Progenitor cell of endocrine pancreas (in vitro differentiated cells): ENCODE results near the gene OPALIN. TPM values are rescaled to one million over a fixed set of nuclear protein-coding genes. Genes with fewer than 3 reads are reported as not detected.

ENCODE experiments used
- DNase-seq: peaks from one replicate; pipeline ENCODE4 v3.0.0; 2021; ENCODE audit warnings: low spot score; ENCODE audit not compliant: unreplicated experiment
- H3K27ac Mint-ChIP-seq: 2 replicates; pipeline ENCODE4 v1.8.0; 2021; ENCODE audit warnings: mild to moderate bottlenecking, moderate library complexity, mixed read lengths
- H3K27me3 Mint-ChIP-seq: 2 replicates; pipeline ENCODE4 v1.8.0; 2021; ENCODE audit warnings: mixed read lengths
- H3K36me3 Mint-ChIP-seq: 2 replicates; pipeline ENCODE4 v1.8.0; 2022; ENCODE audit warnings: mixed read lengths; ENCODE audit not compliant: insufficient read depth
- H3K4me1 Mint-ChIP-seq: 2 replicates; pipeline ENCODE4 v1.8.0; 2021; ENCODE audit warnings: low read depth, mixed read lengths
- H3K4me3 Mint-ChIP-seq: 2 replicates; pipeline ENCODE4 v1.8.0; 2021; ENCODE audit warnings: low read depth, mild to moderate bottlenecking, moderate library complexity, mixed read lengths
- H3K9me3 Mint-ChIP-seq: 2 replicates; pipeline ENCODE4 v1.8.0; 2021; ENCODE audit warnings: low read depth, mixed read lengths
- CTCF ChIP-seq: fragments of 200-600 bp; sonication (generic); IDR thresholded peaks from one replicate; pipeline ENCODE4 v1.5.0; 2021; ENCODE audit warnings: antibody characterized with exemption, mild to moderate bottlenecking; ENCODE audit not compliant: unreplicated experiment
- total RNA-seq: library from RNA; stranded (reverse); gene quantifications from 2 replicates; pipeline ENCODE4 v1.2.1, GENCODE V29; 2021

Gene OPALIN
- total RNA-seq, 1 donor from 2014 or later: not detected

DNA sequence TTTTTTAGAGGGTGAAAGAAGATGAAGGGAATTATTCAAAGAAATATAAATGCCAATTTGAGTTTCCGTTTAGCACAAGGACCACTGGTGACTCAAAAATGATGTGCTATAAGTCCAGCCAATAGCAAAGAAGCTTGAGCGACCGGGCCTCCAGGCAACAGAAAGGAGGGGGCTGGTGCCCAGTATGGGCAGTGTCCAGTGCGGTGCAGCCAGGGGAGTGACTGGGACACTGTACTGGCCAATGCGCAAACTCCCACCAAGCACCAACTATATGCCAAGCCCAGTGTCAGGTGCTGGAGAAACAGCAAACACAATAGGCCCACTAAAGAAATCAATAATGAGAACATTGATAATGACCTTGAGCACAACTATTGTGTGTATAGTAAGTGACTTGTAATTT lies 10.2 kb upstream of the OPALIN start:
- TF ChIP-seq CTCF: no peak
- H3K9me3 Mint-ChIP-seq: no peaks in the 10 kb centered on the region

DNA sequence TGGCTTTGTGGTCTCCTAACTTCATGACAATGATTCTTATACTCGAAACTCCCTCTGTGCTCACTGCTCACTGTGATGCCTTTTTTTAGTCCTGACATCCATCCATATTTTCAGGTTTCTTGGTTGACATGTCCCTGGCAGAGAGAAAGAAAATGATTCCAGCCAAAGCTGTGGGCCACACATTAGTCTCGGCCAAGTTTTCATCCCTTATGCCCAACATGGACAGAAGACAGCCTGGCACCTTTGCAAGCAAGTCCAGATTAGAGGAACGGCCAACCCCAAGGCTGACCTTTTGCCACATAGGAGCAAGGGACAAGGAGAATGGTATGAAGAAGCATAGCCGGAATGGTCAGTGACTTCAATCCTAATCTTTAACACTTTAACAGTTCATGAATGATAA lies 8.7 kb upstream of the OPALIN start:
- no peak for DNase-seq
- no peak for TF ChIP-seq CTCF

More for the DNA sequence above, 10.2 kb upstream of the OPALIN start:
- no peak for DNase-seq
- H3K27me3 Mint-ChIP-seq: peaks cover 15% of the 10 kb centered on the region
- no peaks in the 10 kb centered on the region for H3K36me3 Mint-ChIP-seq
- no peak overlapping the region for H3K27ac Mint-ChIP-seq
- H3K4me3 Mint-ChIP-seq: no peak overlapping the region
- H3K4me1 Mint-ChIP-seq: peaks cover 14% of the 10 kb centered on the region

GRCh38 chr10:96366508-96366907 lies 7.7 kb upstream of the OPALIN start:
- no peak overlapping the region for H3K27ac Mint-ChIP-seq
- H3K9me3 Mint-ChIP-seq: no peaks in the 10 kb centered on the region
- H3K27me3 Mint-ChIP-seq: no peaks in the 10 kb centered on the region
- TF ChIP-seq CTCF: no peak
- no peak for DNase-seq
- no peak overlapping the region for H3K4me3 Mint-ChIP-seq
- no peaks in the 10 kb centered on the region for H3K36me3 Mint-ChIP-seq
- H3K4me1 Mint-ChIP-seq: peaks cover 14% of the 10 kb centered on the region

More for the DNA sequence above, 8.7 kb upstream of the OPALIN start:
- no peak overlapping the region for H3K27ac Mint-ChIP-seq
- no peaks in the 10 kb centered on the region for H3K9me3 Mint-ChIP-seq
- H3K4me1 Mint-ChIP-seq: peaks cover 14% of the 10 kb centered on the region
- no peaks in the 10 kb centered on the region for H3K36me3 Mint-ChIP-seq
- H3K4me3 Mint-ChIP-seq: no peak overlapping the region
- peaks cover 5% of the 10 kb centered on the region for H3K27me3 Mint-ChIP-seq

DNA sequence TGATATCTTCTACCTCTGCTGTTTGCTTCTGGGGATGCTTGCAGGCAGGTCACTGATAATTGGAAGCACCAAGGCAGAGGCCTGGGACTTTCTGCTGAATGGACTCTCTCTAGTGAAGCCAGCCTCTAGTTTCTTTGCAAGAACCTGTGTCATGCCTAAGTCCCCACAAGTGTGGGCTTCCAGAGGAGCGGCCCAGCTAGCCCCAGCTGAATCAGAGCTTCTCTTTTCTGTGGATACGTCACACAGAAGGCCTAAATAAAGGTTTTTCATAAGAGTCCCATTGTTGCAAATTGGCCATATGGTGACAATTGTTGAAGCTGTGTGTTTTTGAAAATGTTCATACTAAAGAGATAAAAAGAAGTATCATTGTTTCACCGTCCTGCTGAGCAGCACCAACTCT lies 6.8 kb upstream of the OPALIN start:
- DNase-seq: no peak
- H3K27ac Mint-ChIP-seq: no peak overlapping the region
- H3K27me3 Mint-ChIP-seq: no peaks in the 10 kb centered on the region
- peaks cover 14% of the 10 kb centered on the region for H3K4me1 Mint-ChIP-seq
- no peak for TF ChIP-seq CTCF
- H3K36me3 Mint-ChIP-seq: no peaks in the 10 kb centered on the region
- no peak overlapping the region for H3K4me3 Mint-ChIP-seq
- H3K9me3 Mint-ChIP-seq: no peaks in the 10 kb centered on the region

GRCh38 chr10:96360766-96361165 lies 2.0 kb upstream of the OPALIN start:
- H3K27me3 Mint-ChIP-seq: peaks cover 4% of the 10 kb centered on the region
- H3K4me3 Mint-ChIP-seq: no peak overlapping the region
- no peak for TF ChIP-seq CTCF
- H3K9me3 Mint-ChIP-seq: no peaks in the 10 kb centered on the region
- no peak overlapping the region for H3K27ac Mint-ChIP-seq
- DNase-seq: no peak
- peaks cover 7% of the 10 kb centered on the region for H3K4me1 Mint-ChIP-seq
- no peaks in the 10 kb centered on the region for H3K36me3 Mint-ChIP-seq
